Tibial nerve (tissue), 3 donors: ENCODE results near the gene ANO10.

Experiments
- POLR2A ChIP-seq, 2 donors: fragments of 450-650 bp; IDR thresholded peaks; one replicate each; pipeline ENCODE4 v1.6.1; 2017; ENCODE audit warnings: antibody characterized with exemption in 2 of 2, mild to moderate bottlenecking in 2 of 2, moderate library complexity in 2 of 2
- TF ChIP-seq, protein P1 (sequence below), 5 experiments: fragments of 200-600 bp in 3 of 5; fragments of 450-650 bp in 2 of 5; sonication (generic) in 3 of 5; IDR thresholded peaks; one replicate each; pipeline ENCODE4 v1.5.1; 2016 to 2019; ENCODE audit warnings: antibody characterized with exemption in 5 of 5, mild to moderate bottlenecking in 3 of 5, moderate library complexity in 2 of 5

DNA sequence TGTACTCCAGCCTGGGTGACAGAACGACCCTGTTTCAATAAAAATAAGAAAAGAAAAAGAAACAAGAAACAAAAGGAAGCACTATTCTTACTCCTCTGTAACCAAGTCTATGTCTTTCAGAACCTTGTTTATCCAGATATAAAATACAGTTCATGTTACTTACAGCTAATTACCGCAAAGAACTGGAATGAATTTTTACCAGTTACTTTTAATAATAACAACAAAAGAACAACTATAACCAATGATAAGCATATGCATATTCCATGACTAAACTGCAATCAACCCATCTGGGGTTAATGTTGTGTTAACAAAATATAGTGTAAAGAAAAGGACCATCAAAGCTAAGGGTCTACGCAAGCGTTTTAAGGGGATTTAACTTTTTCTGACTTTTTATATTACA is 212.3 kb downstream of the ANO10 start:
- TF ChIP-seq, protein P1, sequence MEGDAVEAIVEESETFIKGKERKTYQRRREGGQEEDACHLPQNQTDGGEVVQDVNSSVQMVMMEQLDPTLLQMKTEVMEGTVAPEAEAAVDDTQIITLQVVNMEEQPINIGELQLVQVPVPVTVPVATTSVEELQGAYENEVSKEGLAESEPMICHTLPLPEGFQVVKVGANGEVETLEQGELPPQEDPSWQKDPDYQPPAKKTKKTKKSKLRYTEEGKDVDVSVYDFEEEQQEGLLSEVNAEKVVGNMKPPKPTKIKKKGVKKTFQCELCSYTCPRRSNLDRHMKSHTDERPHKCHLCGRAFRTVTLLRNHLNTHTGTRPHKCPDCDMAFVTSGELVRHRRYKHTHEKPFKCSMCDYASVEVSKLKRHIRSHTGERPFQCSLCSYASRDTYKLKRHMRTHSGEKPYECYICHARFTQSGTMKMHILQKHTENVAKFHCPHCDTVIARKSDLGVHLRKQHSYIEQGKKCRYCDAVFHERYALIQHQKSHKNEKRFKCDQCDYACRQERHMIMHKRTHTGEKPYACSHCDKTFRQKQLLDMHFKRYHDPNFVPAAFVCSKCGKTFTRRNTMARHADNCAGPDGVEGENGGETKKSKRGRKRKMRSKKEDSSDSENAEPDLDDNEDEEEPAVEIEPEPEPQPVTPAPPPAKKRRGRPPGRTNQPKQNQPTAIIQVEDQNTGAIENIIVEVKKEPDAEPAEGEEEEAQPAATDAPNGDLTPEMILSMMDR (IDR thresholded peaks at IDR 0.05), result no peak
- TF ChIP-seq POLR2A (IDR thresholded peaks at IDR 0.05), result no peak
